Neural cell (in vitro differentiated cells): ENCODE data around the gene MFSD2A. TPM values are rescaled to one million over a fixed set of nuclear protein-coding genes. Genes with fewer than 3 reads are reported as not detected.

ENCODE experiments used
- H2AFZ ChIP-seq: fragments of 200-600, 300-800 bp; sonication (generic), shearing (Covaris generic); 2 replicates; pipeline ENCODE4 v1.6.0; 2014; ENCODE audit warnings: low read depth, mild to moderate bottlenecking, antibody characterized with exemption, low read length, moderate library complexity
- H3F3A ChIP-seq: fragments of 200-600 bp; shearing (Covaris generic); 2 replicates; pipeline ENCODE4 v1.6.1; 2016; ENCODE audit warnings: mild to moderate bottlenecking, moderate library complexity, mixed read lengths, antibody characterized with exemption, low read length; ENCODE audit not compliant: insufficient read depth, poor library complexity, severe bottlenecking
- H3K27ac ChIP-seq: fragments of 200-600, 300-800 bp; sonication (generic), shearing (Covaris generic); 2 replicates; pipeline ENCODE4 v1.5.1; 2014; ENCODE audit warnings: mild to moderate bottlenecking, low read length, moderate library complexity
- H3K27me3 ChIP-seq: fragments of 300-800, 200-600 bp; sonication (generic), shearing (Covaris generic); 2 replicates; pipeline ENCODE4 v1.6.0; 2014; ENCODE audit warnings: mild to moderate bottlenecking, low read depth, low read length, moderate library complexity; ENCODE audit not compliant: insufficient read depth
- H3K36me3 ChIP-seq: fragments of 300-800, 200-600 bp; sonication (generic), shearing (Covaris generic); 2 replicates; pipeline ENCODE4 v1.5.1; 2014; ENCODE audit warnings: mild to moderate bottlenecking, antibody characterized with exemption, low read length, moderate library complexity; ENCODE audit not compliant: insufficient read depth
- H3K4me2 ChIP-seq: fragments of 300-800, 200-600 bp; sonication (generic), shearing (Covaris generic); 2 replicates; pipeline ENCODE4 v1.6.0; 2014; ENCODE audit warnings: mild to moderate bottlenecking, low read length
- H3K4me3 ChIP-seq: fragments of 300-800, 200-600 bp; sonication (generic), shearing (Covaris generic); 2 replicates; pipeline ENCODE4 v1.5.1; 2014; ENCODE audit warnings: mild to moderate bottlenecking, low read length, moderate library complexity
- H3K79me2 ChIP-seq: fragments of 200-600 bp; shearing (Covaris generic); replicated peaks from 2 replicates; pipeline ENCODE4 v1.6.0; 2014; ENCODE audit warnings: mild to moderate bottlenecking, low read length, moderate library complexity; ENCODE audit not compliant: insufficient read depth
- H3K9ac ChIP-seq: fragments of 300-800, 200-600 bp; sonication (generic), shearing (Covaris generic); 2 replicates; pipeline ENCODE4 v1.6.1; 2016; ENCODE audit warnings: mild to moderate bottlenecking, low read length, mixed read lengths
- H3K9me2 ChIP-seq: fragments of 200-600 bp; shearing (Covaris generic); 2 replicates; pipeline ENCODE4 v1.6.1; 2016; ENCODE audit warnings: mild to moderate bottlenecking, low read length, mixed read lengths; ENCODE audit not compliant: insufficient read depth
- H3K9me3 ChIP-seq: fragments of 200-600, 300-800 bp; sonication (generic), shearing (Covaris generic); 2 replicates; pipeline ENCODE4 v1.6.1; 2016; ENCODE audit warnings: mild to moderate bottlenecking, mixed run types, low read length, moderate library complexity, mixed read lengths
- H4K20me1 ChIP-seq: fragments of 200-600 bp; shearing (Covaris generic); 2 replicates; pipeline ENCODE4 v1.6.1; 2016; ENCODE audit warnings: mild to moderate bottlenecking, mixed run types; ENCODE audit not compliant: insufficient read depth
- CTCF ChIP-seq: fragments of 450-650 bp; IDR thresholded peaks from 2 replicates; pipeline ENCODE4 v1.5.1; 2014; ENCODE audit warnings: antibody characterized with exemption, mild to moderate bottlenecking, moderate library complexity; ENCODE audit not compliant: poor library complexity, severe bottlenecking
- EP300 ChIP-seq: fragments of 450-650 bp; conservative IDR thresholded peaks from 2 replicates; pipeline ENCODE4 v1.6.1; 2014; ENCODE audit warnings: antibody characterized with exemption, mild to moderate bottlenecking, moderate library complexity; ENCODE audit not compliant: poor library complexity, severe bottlenecking
- EZH2 ChIP-seq: fragments of 200-600, 300-800 bp; shearing (Covaris generic), sonication (generic); IDR thresholded peaks from 2 replicates; pipeline ENCODE4 v1.6.1; 2014; ENCODE audit warnings: antibody characterized with exemption, low read length, borderline replicate concordance, mild to moderate bottlenecking; ENCODE audit not compliant: insufficient read depth, poor library complexity, severe bottlenecking
- MXI1 ChIP-seq: fragments of 450-650 bp; conservative IDR thresholded peaks from 2 replicates; pipeline ENCODE4 v1.6.1; 2014; ENCODE audit warnings: antibody characterized with exemption, mild to moderate bottlenecking; ENCODE audit not compliant: poor library complexity, severe bottlenecking
- POLR2AphosphoS5 ChIP-seq: IDR thresholded peaks from 2 replicates; pipeline ENCODE4 v1.6.1; 2012
- RAD21 ChIP-seq: fragments of 450-650 bp; conservative IDR thresholded peaks from 2 replicates; pipeline ENCODE4 v1.6.1; 2014; ENCODE audit warnings: antibody characterized with exemption, mild to moderate bottlenecking, moderate library complexity
- SMC3 ChIP-seq: fragments of 450-650 bp; conservative IDR thresholded peaks from 2 replicates; pipeline ENCODE4 v1.6.1; 2014; ENCODE audit warnings: antibody characterized with exemption, mild to moderate bottlenecking, moderate library complexity; ENCODE audit not compliant: poor library complexity
- TAF1 ChIP-seq: IDR thresholded peaks from 2 replicates; pipeline ENCODE4 v1.6.1; 2012; ENCODE audit warnings: low read depth
- polyA plus RNA-seq: library from polyadenylated mRNA; depleted of rRNA; stranded (reverse); fragments of >200 nt; gene quantifications from 2 replicates; pipeline ENCODE4 v1.2.3, GENCODE V29; 2014
- TF ChIP-seq, protein P1 (sequence below): IDR thresholded peaks from 2 replicates; pipeline ENCODE4 v1.6.1; 2012; ENCODE audit warnings: borderline replicate concordance

MFSD2A gene
- polyA plus RNA-seq, 1 donor from 2014 or later, result 7.0 TPM

- Histone ChIP-seq H3K27me3 (no peaks in the 10 kb centered on the region), H3K9ac (no peak overlapping the region), H3K27ac (no peak overlapping the region), H3F3A (no peaks in the 10 kb centered on the region), H3K9me3 (no peaks in the 10 kb centered on the region), H3K79me2 (no peaks in the 10 kb centered on the region), H3K9me2 (no peaks in the 10 kb centered on the region), H3K36me3 (no peaks in the 10 kb centered on the region), H3K4me2 (no peak overlapping the region), H3K4me3 (no peak overlapping the region), H2AFZ (no peak overlapping the region), H4K20me1 (no peaks in the 10 kb centered on the region)
- TF ChIP-seq TAF1 (no peak), EP300 (no peak), CTCF (no peak)
- TF ChIP-seq, protein P1, sequence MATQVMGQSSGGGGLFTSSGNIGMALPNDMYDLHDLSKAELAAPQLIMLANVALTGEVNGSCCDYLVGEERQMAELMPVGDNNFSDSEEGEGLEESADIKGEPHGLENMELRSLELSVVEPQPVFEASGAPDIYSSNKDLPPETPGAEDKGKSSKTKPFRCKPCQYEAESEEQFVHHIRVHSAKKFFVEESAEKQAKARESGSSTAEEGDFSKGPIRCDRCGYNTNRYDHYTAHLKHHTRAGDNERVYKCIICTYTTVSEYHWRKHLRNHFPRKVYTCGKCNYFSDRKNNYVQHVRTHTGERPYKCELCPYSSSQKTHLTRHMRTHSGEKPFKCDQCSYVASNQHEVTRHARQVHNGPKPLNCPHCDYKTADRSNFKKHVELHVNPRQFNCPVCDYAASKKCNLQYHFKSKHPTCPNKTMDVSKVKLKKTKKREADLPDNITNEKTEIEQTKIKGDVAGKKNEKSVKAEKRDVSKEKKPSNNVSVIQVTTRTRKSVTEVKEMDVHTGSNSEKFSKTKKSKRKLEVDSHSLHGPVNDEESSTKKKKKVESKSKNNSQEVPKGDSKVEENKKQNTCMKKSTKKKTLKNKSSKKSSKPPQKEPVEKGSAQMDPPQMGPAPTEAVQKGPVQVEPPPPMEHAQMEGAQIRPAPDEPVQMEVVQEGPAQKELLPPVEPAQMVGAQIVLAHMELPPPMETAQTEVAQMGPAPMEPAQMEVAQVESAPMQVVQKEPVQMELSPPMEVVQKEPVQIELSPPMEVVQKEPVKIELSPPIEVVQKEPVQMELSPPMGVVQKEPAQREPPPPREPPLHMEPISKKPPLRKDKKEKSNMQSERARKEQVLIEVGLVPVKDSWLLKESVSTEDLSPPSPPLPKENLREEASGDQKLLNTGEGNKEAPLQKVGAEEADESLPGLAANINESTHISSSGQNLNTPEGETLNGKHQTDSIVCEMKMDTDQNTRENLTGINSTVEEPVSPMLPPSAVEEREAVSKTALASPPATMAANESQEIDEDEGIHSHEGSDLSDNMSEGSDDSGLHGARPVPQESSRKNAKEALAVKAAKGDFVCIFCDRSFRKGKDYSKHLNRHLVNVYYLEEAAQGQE, result no peak
Observed at GRCh38 chr1:40014812-40015594, 60.1 kb downstream of the MFSD2A start.

- Histone ChIP-seq H3K79me2 (no peaks in the 10 kb centered on the region), H3K27me3 (no peaks in the 10 kb centered on the region), H2AFZ (no peak overlapping the region), H3K36me3 (no peaks in the 10 kb centered on the region), H3K9ac (no peak overlapping the region), H3K4me3 (no peak overlapping the region), H4K20me1 (no peaks in the 10 kb centered on the region), H3K4me2 (no peak overlapping the region), H3K27ac (no peak overlapping the region), H3K9me2 (no peaks in the 10 kb centered on the region), H3K9me3 (no peaks in the 10 kb centered on the region), H3F3A (no peaks in the 10 kb centered on the region)
- TF ChIP-seq RAD21 (no peak), CTCF (no peak), SMC3 (no peak), EP300 (no peak), TAF1 (no peak), EZH2 (no peak), MXI1 (no peak), POLR2AphosphoS5 (no peak)
- TF ChIP-seq, protein P1, result no peak
Observed at GRCh38 chr1:40017951-40018575, 63.1 kb downstream of the MFSD2A start.
